Measurements from ENCODE around the gene LRP8.
"Not testable (repeated sequence)": the region's sequence is repeated elsewhere in the genome, so short reads cannot be mapped to it uniquely, and the experiment has no call there.

The LRP8 gene

DNA sequence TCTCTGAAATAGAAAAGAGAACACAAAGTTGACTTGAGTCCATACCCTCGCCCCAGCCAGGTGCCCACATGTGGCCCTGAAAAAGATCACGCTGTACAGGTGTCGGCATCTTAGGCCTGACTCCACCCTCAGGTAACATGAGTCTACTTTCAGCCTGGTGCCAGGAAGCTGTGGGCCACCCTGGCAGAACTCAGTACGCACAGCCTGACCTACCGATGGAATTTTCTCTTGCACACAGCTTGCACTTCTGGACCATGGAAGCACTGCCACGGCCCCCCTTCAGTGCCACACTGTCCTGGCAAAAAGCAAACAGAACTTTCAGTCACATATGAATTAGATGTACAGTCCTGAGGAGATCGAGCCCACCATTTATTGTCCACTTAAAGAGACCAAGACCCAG is 109.7 kb downstream of the LRP8 start:
- no peak for DNase-seq (ENCODE audit: low read depth, low spot score)

DNA sequence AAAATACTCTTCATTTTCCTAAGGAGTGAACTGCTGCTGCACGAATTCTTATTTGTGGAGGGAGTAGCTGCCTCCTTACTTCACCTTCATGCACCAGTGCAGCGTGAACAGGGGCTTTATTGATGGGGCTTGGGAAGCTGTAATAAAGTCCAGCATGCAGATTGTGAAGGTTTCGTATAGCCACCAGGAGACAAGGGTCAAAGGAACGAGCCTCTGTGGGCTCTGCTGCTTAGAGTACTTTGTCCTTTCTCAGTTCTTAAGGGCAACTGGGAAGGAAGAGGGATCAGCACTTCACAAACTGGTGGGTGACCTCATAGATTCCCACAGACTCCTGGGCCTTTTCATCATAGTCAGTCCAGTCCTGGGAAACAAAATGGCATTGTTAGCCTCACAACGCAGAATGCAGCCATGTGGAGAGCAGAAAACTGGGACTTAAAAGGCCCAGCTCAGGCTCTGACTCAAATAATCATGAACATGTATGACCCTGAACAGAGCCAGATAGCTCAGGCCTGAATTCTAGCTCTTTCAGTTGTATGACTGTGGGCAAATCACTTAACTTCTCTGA is 113.4 kb downstream of the LRP8 start:
- no peak for DNase-seq (ENCODE audit: low read depth, low spot score)

DNA sequence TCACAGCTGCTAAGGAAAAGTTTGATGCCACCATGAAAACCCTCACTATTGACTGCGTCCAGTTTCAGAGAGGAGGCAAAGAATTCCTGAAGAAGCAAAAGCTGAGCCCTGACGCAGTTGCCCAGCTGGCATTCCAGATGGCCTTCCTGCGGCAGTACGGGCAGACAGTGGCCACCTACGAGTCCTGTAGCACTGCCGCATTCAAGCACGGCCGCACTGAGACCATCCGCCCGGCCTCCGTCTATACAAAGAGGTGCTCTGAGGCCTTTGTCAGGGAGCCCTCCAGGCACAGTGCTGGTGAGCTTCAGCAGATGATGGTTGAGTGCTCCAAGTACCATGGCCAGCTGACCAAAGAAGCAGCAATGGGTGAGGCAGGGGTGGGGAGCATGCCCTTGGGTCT is 116.9 kb downstream of the LRP8 start:
- no peak for DNase-seq (ENCODE audit: low read depth, low spot score)

DNA sequence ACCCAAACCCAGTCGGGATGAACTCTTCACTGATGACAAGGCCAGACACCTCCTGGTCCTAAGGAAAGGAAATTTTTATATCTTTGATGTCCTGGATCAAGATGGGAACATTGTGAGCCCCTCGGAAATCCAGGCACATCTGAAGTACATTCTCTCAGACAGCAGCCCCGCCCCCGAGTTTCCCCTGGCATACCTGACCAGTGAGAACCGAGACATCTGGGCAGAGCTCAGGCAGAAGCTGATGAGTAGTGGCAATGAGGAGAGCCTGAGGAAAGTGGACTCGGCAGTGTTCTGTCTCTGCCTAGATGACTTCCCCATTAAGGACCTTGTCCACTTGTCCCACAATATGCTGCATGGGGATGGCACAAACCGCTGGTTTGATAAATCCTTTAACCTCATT is 117.5 kb downstream of the LRP8 start:
- DNase-seq (ENCODE audit: low read depth, low spot score), result no peak

DNA sequence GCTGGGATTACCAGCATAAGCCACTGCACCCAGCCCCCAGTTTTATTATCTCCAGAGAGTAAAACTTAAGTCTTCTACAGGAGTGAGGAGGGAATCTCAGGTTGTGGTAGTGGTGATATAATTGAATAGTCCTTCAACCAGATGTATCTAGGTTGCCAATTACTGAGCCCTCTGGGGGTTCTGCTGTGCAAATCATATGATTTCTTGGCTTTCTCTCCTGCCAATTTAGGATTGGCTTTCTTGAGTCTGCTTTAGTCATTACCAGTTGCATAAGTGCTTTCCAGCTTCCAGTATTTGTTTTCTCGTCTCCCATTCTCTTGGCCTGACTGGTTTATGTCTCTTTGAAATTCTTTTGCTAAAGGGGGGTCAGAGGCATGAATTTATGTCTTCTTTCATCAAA is 120.1 kb downstream of the LRP8 start:
- DNase-seq (ENCODE audit: low read depth, low spot score), result no peak

DNA sequence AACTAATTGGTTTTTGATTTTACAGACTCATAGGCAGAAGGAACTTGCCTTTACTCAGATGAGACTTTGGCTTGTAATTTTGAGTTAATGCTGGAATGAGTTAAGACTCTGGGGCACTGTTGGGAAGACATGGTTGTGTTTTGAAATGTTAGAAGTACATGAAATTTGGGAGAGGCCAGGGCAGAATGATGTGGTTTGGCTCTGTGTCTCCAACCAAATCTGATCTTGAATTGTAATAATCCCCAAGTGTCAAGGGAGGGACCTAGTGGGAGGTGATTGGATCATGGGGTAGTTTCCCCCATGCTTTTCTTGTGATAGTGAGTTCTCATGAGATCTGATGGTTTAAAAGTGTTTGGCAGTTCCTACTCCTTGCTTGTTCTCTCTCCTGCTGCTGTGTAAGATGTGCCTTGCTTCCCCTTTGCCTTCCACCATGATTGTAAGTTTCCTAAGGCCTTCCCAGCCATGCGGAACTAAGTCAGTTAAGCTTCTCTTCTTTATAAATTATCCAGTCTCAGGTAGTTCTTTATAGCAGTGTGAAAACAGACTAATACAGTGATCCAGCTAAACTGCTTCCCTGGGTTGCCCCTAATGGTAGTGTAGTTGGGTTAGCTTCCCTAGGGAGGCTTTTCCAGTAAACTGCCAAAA is 121.0 kb downstream of the LRP8 start:
- DNase-seq (ENCODE audit: low read depth, low spot score), result no peak

DNA sequence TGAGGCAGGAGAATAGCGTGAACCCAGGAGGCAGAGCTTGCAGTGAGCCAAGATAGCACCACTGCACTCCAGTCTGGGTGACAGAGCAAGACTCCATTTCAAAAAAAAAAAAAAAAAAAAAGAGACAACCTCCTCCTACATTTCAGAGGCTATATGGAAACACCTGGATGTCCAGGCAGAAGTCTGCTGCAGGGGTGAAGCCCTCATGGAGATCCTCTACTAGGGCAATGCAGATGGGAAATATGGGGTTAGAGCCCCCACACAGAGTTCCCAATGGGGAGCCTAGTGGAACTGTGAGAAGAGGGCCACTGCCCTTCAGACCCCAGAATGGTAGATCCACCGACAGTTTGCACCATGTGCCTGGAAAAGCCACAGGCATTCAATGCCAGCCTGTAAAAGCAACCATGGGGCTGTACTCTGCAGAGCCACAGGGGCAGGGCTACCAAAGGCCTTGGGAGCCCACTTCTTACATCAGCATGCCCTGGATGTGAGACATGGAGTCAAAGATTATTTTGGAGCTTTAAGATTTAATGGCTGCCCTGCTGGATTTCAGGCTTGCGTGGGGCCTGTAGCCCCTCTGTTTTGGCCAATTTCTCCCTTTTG is 121.7 kb downstream of the LRP8 start:
- not testable (repeated sequence) for DNase-seq (ENCODE audit: low read depth, low spot score)

DNA sequence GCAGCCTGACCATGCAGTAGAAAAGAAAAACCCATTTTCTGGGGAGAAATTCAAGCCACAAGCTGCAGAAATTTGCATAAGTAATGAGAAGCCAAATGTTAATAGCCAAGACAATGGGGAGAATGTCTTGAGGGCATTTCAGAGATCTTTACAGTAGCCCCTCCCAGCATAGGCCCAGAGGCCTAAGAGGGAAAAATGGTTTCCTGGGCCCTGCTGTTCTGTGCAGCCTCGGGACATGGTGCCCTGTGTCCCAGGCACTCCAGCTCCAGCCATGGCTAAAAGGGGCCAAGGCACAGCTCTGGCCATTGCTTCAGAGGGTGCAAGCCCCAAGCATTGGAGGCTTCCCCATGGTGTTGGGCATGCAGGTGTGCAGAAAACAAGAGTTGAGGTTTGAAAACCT is 122.4 kb downstream of the LRP8 start:
- not testable (repeated sequence) for DNase-seq (ENCODE audit: low read depth, low spot score)

DNA sequence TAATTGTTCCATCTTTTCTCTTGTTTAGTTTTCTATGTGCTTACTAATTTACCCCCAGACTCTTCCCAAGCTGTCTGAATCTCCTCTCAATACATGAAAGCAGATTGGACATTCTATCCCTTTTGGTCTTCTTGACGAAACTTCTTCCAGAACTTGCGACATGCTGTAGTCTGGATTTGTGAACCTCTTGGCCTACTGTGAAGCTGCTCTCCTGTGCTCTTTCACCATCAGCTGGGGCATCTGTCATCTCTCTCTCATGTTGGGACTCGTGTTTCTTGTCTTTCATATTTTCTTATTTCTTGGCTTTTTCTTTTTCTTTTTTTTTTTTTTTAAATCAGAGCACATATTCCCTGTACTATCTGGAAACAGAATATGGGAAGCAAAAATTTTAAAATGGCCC is 124.4 kb downstream of the LRP8 start:
- DNase-seq (ENCODE audit: low read depth, low spot score), result no peak

DNA sequence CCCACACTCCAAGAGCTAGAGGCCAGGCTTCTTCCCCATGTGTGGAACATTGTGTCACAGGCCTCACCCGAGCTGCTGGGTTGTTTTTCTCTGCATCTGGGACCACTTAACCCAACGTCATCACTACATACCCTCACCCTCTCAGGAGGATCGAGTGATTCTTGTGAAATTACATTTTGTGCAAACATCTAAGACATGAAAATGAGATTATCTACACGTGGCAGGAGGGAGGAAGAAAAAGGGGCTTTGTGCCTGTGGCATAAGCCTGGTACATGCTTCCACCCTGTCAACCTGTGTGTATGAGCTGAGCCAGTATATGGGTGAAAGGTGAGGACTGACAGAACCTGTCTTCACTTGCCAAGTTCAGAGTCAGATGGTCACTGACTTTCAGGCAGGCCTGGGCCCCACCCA is 129.6 kb downstream of the LRP8 start:
- no peak for DNase-seq (ENCODE audit: low read depth, low spot score)

DNA sequence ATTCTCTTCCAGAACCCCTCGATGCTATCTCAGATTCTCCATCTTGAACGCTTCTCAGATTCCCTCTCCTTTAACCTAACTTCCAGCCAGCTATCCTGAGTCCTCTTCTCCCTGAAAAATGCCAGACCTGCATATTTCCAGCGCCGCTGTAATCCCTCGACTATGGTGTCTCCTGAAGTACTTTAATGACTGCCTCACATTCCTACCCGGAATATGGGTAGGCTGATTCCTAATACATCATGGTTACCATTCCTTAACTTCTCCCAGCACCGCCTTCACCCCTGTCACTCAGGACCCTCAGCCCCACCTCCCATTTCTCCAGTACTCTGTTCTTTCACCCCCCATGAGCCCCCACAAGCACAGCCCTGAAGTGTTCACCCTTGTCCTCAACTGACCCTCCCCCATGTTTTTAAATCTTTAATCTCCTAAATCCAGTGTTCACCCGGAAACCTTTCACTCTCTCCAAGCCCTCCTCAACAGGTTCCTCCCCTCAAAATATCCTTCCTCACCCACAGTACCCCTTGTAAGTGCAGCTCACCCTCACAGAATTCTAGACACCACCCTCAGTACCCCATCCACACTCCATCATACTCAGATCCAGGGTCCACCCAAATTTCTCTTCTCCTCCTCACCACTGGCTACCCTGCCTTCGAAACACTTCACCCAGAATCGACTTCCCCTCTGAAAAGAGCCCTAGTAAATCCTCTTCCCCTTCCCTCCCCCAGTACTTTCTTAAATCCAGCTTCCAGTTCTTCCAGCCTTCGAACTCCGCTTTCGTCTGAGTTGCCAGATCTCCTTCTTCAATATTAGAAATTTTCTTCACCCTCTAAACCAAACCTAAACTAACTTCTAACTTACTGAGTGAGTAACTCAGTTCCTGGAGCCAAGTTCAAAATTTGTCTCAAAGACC is 130.3 kb downstream of the LRP8 start:
- no peak for DNase-seq (ENCODE audit: low read depth, low spot score)

DNA sequence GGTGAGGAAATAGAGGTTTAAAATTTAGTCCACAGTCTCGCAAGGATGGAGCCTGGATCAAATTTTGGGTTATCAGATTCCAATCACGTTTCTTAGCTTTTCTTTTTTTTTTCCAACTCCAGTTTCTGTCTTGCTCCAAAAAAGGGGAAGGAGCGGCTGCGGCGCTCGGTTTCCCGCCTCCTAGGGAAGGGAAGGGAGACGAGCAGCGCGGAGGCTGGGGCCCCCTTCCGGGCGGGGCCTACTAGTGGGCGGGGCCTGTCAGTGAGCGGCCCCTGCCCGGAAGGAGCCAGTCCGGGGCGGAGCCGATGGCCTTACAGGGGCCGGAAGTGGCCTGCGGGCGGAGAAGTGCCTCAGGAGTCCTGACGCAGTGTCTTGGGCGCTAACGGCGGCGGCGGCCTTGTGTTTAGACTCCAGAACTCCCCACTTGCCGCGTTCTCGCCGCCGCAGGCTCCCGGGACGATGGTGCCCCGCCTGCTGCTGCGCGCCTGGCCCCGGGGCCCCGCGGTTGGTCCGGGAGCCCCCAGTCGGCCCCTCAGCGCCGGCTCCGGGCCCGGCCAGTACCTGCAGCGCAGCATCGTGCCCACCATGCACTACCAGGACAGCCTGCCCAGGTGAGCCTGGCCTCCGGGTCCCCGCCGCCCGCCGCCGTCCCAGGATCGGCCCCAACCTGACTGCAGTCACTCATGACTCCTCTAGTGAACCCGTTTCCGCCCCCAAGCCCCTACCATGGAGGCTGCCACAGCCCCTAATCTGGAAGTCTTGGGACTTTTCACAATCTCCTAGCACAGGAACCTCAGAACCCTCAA is 131.2 kb downstream of the LRP8 start, which contains the start of gene CPT2:
TSS of gene CPT2 (plus strand) at position 340 of the 806 bp plus-strand sequence. CDS start at position 460, 120 bp downstream.
- peak; percentile 82 for DNase-seq (ENCODE audit: low read depth, low spot score)

DNA sequence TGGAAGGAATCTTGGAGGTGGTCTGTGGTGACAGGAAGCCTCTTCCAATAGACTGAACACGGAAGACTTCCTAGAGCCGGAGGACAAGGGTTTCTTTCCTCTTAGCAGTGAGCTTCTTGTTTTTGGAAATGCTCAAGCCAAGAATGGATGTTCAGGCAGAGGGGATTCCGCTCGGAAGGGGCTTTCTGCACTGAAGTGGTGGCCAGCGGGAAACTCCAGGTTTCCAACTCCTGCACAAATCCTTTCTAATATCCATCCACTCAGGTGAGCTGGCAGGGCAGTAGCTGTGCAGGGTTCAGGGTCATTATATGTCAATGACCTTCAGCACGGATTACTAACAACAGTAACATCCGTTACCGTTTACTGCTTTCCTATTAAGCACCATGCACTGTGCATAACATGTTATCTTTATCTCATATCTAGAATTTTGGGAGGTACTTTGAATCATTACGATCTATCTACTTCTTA is 131.8 kb downstream of the LRP8 start:
- DNase-seq (ENCODE audit: low read depth, low spot score), result no peak

DNA sequence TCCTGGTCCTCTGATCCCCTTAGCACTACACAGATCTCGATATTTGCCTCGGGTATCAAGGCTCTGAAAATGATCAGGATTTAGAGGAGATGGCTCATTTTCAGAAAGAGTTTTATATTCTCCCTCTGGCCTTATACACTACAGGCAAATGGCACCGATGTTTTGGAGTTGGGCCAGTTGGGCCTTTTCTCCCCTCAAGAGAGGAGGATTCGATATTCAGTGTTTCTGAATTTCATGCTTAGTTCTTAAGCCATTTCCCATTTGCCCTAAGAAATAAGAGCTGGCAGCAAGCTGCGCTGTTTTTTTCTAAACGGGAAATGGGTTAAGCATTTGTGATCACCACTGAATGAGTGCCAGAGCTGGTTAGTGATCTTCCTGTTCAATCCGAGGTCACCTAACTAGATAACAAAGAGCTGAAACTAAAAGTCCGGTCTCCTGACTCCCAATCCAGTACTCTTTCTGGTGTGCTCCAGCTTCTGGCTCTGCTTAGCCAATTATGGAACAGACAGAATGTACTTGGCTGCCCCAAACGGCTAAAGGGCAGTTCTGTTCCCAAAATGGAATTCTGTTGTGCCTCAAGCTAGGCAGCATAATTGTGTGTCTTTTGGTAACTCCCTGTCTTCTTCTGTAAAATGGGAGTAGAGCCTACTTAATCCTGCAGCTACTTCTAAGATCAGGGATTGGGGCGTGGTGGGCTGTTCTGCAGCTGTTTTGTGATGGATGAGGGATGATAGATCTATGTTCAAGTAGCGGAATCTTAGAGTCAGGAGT is 132.4 kb downstream of the LRP8 start:
- DNase-seq (ENCODE audit: low read depth, low spot score), result no peak

All from activated CD4-positive, CD25-positive, alpha-beta regulatory T cell treated with anti-CD3 and anti-CD28 coated beads, Interleukin-2, amount 50 U/mL, for 16 hours (primary cell).